Epithelial cell of esophagus (primary cell): ENCODE results near the gene PPP5C.
"Not testable (repeated sequence)": the region's sequence is repeated elsewhere in the genome, so short reads cannot be mapped to it uniquely, and the experiment has no call there.

Experiments used
- DNase-seq: peaks from one replicate; pipeline ENCODE4 v3.0.0; 2010; ENCODE audit warnings: low read depth
- H3K4me3 ChIP-seq: 2 replicates; pipeline ENCODE4 v1.5.1; 2011; ENCODE audit warnings: mild to moderate bottlenecking, low read length, control low read depth
- CTCF ChIP-seq: IDR thresholded peaks from 2 replicates; pipeline ENCODE4 v1.5.1; 2011; ENCODE audit warnings: low read depth, mild to moderate bottlenecking, low read length, control low read depth, inconsistent platforms; ENCODE audit not compliant: insufficient read depth; ENCODE audit errors: missing control alignments

The PPP5C gene

GRCh38 chr19:46429999-46430398 is 83.1 kb downstream of the PPP5C start:
- no peak for DNase-seq
- TF ChIP-seq CTCF = no peak
- H3K4me3 ChIP-seq = no peak overlapping the region

GRCh38 chr19:46431824-46432223 is 84.9 kb downstream of the PPP5C start:
- no peak for DNase-seq
- no peak for TF ChIP-seq CTCF
- H3K4me3 ChIP-seq = no peak overlapping the region

- not testable (repeated sequence) for H3K4me3 ChIP-seq, DNase-seq
These were observed 86.6 kb downstream of the PPP5C start for GRCh38 chr19:46433470-46433869.

- no peak for TF ChIP-seq CTCF
- DNase-seq = no peak
- H3K4me3 ChIP-seq = no peak overlapping the region
These were observed 88.1 kb downstream of the PPP5C start for GRCh38 chr19:46435009-46435408.

GRCh38 chr19:46435689-46436088 is 88.8 kb downstream of the PPP5C start:
- not testable (repeated sequence) for H3K4me3 ChIP-seq, DNase-seq
